Neuronal stem cell (in vitro differentiated cells): Measurements from ENCODE around the gene AMPD3.

Experiments used
- DNase-seq: peaks from one replicate; pipeline ENCODE4 v3.0.0-alpha.2; 2013; ENCODE audit warnings: low spot score
- H2AFZ ChIP-seq: one replicate; pipeline ENCODE4 v1.6.1; 2013; ENCODE audit warnings: mild to moderate bottlenecking, low read length, inconsistent platforms
- H2AK5ac ChIP-seq: 2 replicates; pipeline ENCODE4 v1.6.1; 2013; ENCODE audit warnings: low read depth, mild to moderate bottlenecking, inconsistent platforms, low read length, moderate library complexity, mixed read lengths
- H2BK120ac ChIP-seq: 2 replicates; pipeline ENCODE4 v1.6.1; 2013; ENCODE audit warnings: low read depth, mild to moderate bottlenecking, inconsistent platforms, low read length, moderate library complexity, mixed read lengths
- H2BK12ac ChIP-seq: one replicate; pipeline ENCODE4 v1.6.1; 2013; ENCODE audit warnings: low read length, inconsistent platforms
- H2BK15ac ChIP-seq: 2 replicates; pipeline ENCODE4 v1.6.1; 2013; ENCODE audit warnings: mild to moderate bottlenecking, low read length, inconsistent platforms, mixed read lengths
- H2BK5ac ChIP-seq: one replicate; pipeline ENCODE4 v1.6.1; 2013; ENCODE audit warnings: inconsistent platforms, mild to moderate bottlenecking, low read length, moderate library complexity
- H3K14ac ChIP-seq: one replicate; pipeline ENCODE4 v1.6.1; 2013; ENCODE audit warnings: low read length, inconsistent platforms
- H3K18ac ChIP-seq: 2 replicates; pipeline ENCODE4 v1.6.1; 2013; ENCODE audit warnings: low read length, inconsistent platforms
- H3K23ac ChIP-seq: 2 replicates; pipeline ENCODE4 v1.6.1; 2013; ENCODE audit warnings: low read depth, mild to moderate bottlenecking, mixed read lengths, low read length, inconsistent platforms; ENCODE audit not compliant: poor library complexity
- H3K27ac ChIP-seq: replicated peaks from 3 replicates; pipeline ENCODE4 v1.5.1; 2013; ENCODE audit warnings: low read length, inconsistent platforms
- H3K27me3 ChIP-seq, 3 experiments: 2 replicates each; pipeline ENCODE4 v1.6.1; 2013; ENCODE audit warnings: low read length in 3 of 3, mild to moderate bottlenecking in 2 of 3, inconsistent platforms in 1 of 3, low read depth in 1 of 3, mixed read lengths in 1 of 3, moderate library complexity in 1 of 3; ENCODE audit not compliant: control insufficient read depth in 3 of 3, insufficient read depth in 3 of 3
- H3K36me3 ChIP-seq, 2 donors: replicated peaks in 1 of 2; 2 replicates each; pipeline ENCODE4 v1.6.1; 2013; ENCODE audit warnings: low read length in 2 of 2; ENCODE audit not compliant: control insufficient read depth in 2 of 2, insufficient read depth in 2 of 2
- H3K4ac ChIP-seq: 2 replicates; pipeline ENCODE4 v1.6.1; 2013; ENCODE audit warnings: inconsistent platforms, mild to moderate bottlenecking, low read length, moderate library complexity
- H3K4me1 ChIP-seq, 2 donors: 1 replicate in 1 of 2; 2 replicates in 1 of 2; pipeline ENCODE4 v1.6.1; 2013; ENCODE audit warnings: low read length in 2 of 2, low read depth in 1 of 2; ENCODE audit not compliant: control insufficient read depth in 2 of 2, insufficient read depth in 1 of 2
- H3K4me2 ChIP-seq: one replicate; pipeline ENCODE4 v1.6.1; 2013; ENCODE audit warnings: mild to moderate bottlenecking, low read length, inconsistent platforms; ENCODE audit not compliant: insufficient read depth, poor library complexity, severe bottlenecking
- H3K4me3 ChIP-seq, 2 donors: 2 replicates each; pipeline ENCODE4 v1.5.1; 2013; ENCODE audit warnings: low read length in 2 of 2, mild to moderate bottlenecking in 2 of 2, inconsistent platforms in 1 of 2, moderate library complexity in 1 of 2
- H3K79me1 ChIP-seq: one replicate; pipeline ENCODE4 v1.6.1; 2013; ENCODE audit warnings: low read depth, mild to moderate bottlenecking, inconsistent platforms, low read length, moderate library complexity
- H3K9ac ChIP-seq: one replicate; pipeline ENCODE4 v1.6.1; 2013; ENCODE audit warnings: mild to moderate bottlenecking, low read depth, low read length, inconsistent platforms; ENCODE audit not compliant: poor library complexity
- H3K9me3 ChIP-seq, 2 donors: replicated peaks in 1 of 2; 2 replicates each; pipeline versions ENCODE3 to v1.6.1; 2013; ENCODE audit warnings: low read length in 2 of 2, mild to moderate bottlenecking in 2 of 2, inconsistent platforms in 1 of 2, low read depth in 1 of 2, mixed read lengths in 1 of 2, moderate library complexity in 1 of 2; ENCODE audit not compliant: control insufficient read depth in 2 of 2, insufficient read depth in 1 of 2
- H4K8ac ChIP-seq: one replicate; pipeline ENCODE4 v1.6.1; 2013; ENCODE audit warnings: low read depth, mild to moderate bottlenecking, inconsistent platforms, low read length, moderate library complexity
- H4K91ac ChIP-seq: one replicate; pipeline ENCODE4 v1.6.1; 2013; ENCODE audit warnings: low read length, low read depth, mild to moderate bottlenecking, inconsistent platforms; ENCODE audit not compliant: poor library complexity
- WGBS, 2 donors: extraction: QIAGEN DNeasy Blood & Tissue Kit; methylation state at CpG; one replicate each; pipeline ENCODE4 v1.1.7; 2013; ENCODE audit warnings: missing lambda C conversion rate in 2 of 2, mixed read lengths in 1 of 2; ENCODE audit not compliant: insufficient read length in 2 of 2, insufficient replicate concordance in 1 of 2; ENCODE audit errors: extremely low coverage in 2 of 2; 5-methylcytosine and 5-hydroxymethylcytosine counted together

AMPD3 gene

GRCh38 chr11:10450462-10451425, 4.3 kb upstream of the AMPD3 start:
- Histone ChIP-seq H2BK5ac (no peak overlapping the region), H3K14ac (no peak overlapping the region), H2BK12ac (no peak overlapping the region), H3K23ac (peak overlapping the region; percentile 83), H3K9me3 (peaks cover 2 to 3% of the 10 kb centered on the region in 2 donors), H3K4ac (no peak overlapping the region), H4K8ac (peak overlapping the region; percentile 4), H3K27me3 (peaks cover 4 to 68% (median 28%) of the 10 kb centered on the region in 3 experiments), H2BK120ac (no peak overlapping the region), H4K91ac (no peak overlapping the region), H2BK15ac (peak overlapping the region; percentile 63), H3K18ac (peak overlapping the region; percentile 96), H3K36me3 (no peaks in the 10 kb centered on the region), H3K9ac (peak overlapping the region; percentile 74), H3K4me2 (peak overlapping the region; percentile 99), H2AK5ac (no peak overlapping the region), H3K4me3 (peak overlapping the region; percentile 32 to 85), H3K4me1 (peaks cover 6 to 10% of the 10 kb centered on the region in 2 donors), H2AFZ (peak overlapping the region; percentile 82), H3K79me1 (no peaks in the 10 kb centered on the region), H3K27ac (no peak overlapping the region)
- DNase-seq, result peak; percentile 40
- no CpG with 5 or more reads among the region's 94 CpGs for WGBS, 2 donors

- no peak overlapping the region for H3K18ac ChIP-seq
- no peak overlapping the region for H2BK12ac ChIP-seq
- no peak overlapping the region for H3K27ac ChIP-seq
- H3K9ac ChIP-seq, result no peak overlapping the region
- peaks cover 4 to 67% (median 28%) of the 10 kb centered on the region in 3 experiments for H3K27me3 ChIP-seq
- H3K4me2 ChIP-seq, result no peak overlapping the region
- DNase-seq, result no peak
- H2BK15ac ChIP-seq, result no peak overlapping the region
- no peak overlapping the region for H3K4ac ChIP-seq
- H4K8ac ChIP-seq, result peak overlapping the region; percentile 4
- no peak overlapping the region for H3K14ac ChIP-seq
- H4K91ac ChIP-seq, result no peak overlapping the region
- peaks cover 11 to 16% of the 10 kb centered on the region in 2 donors for H3K4me1 ChIP-seq
- H2BK120ac ChIP-seq, result no peak overlapping the region
- no CpG with 5 or more reads among the region's 4 CpGs for WGBS, 2 donors
- H2AK5ac ChIP-seq, result no peak overlapping the region
- no peaks in the 10 kb centered on the region for H3K79me1 ChIP-seq
- peaks cover 2 to 3% of the 10 kb centered on the region in 2 donors for H3K9me3 ChIP-seq
- peak overlapping the region; percentile 82 for H2AFZ ChIP-seq
- H3K36me3 ChIP-seq, result no peaks in the 10 kb centered on the region
- peak overlapping the region; percentile 83 for H3K23ac ChIP-seq
- H2BK5ac ChIP-seq, result no peak overlapping the region
- H3K4me3 ChIP-seq, result peak overlapping the region; percentile 32 to 52
These were observed 3.5 kb upstream of the AMPD3 start for GRCh38 chr11:10451426-10452116.

- no peak overlapping the region for H3K27ac ChIP-seq
- peaks cover 4 to 67% (median 28%) of the 10 kb centered on the region in 3 experiments for H3K27me3 ChIP-seq
- no peak overlapping the region for H3K18ac ChIP-seq
- no peak overlapping the region for H2AFZ ChIP-seq
- H2BK12ac ChIP-seq, result no peak overlapping the region
- H3K4me2 ChIP-seq, result no peak overlapping the region
- H3K79me1 ChIP-seq, result no peaks in the 10 kb centered on the region
- WGBS, 2 donors, result no CpG with 5 or more reads among the region's 3 CpGs
- no peak overlapping the region for H4K91ac ChIP-seq
- peaks cover 2 to 3% of the 10 kb centered on the region in 2 donors for H3K9me3 ChIP-seq
- peaks cover 13 to 17% of the 10 kb centered on the region in 2 donors for H3K4me1 ChIP-seq
- no peak overlapping the region for H3K9ac ChIP-seq
- H2BK15ac ChIP-seq, result no peak overlapping the region
- no peak overlapping the region for H4K8ac ChIP-seq
- no peak for DNase-seq
- H3K36me3 ChIP-seq, result no peaks in the 10 kb centered on the region
- no peak overlapping the region for H3K14ac ChIP-seq
- H2BK120ac ChIP-seq, result no peak overlapping the region
- H2AK5ac ChIP-seq, result no peak overlapping the region
- H3K4me3 ChIP-seq, result no peak overlapping the region
- H3K23ac ChIP-seq, result no peak overlapping the region
- no peak overlapping the region for H3K4ac ChIP-seq
- no peak overlapping the region for H2BK5ac ChIP-seq
These were observed 2.8 kb upstream of the AMPD3 start for GRCh38 chr11:10452211-10452767.
